GM12878 (cell line): ENCODE results near the gene BTBD19. TPM values are rescaled to one million over a fixed set of nuclear protein-coding genes. Genes with fewer than 3 reads are reported as not detected.
"Not testable (repeated sequence)": the region's sequence is repeated elsewhere in the genome, so short reads cannot be mapped to it uniquely, and the experiment has no call there.

Experiments used
- ATAC-seq: fragments of 200-7000 bp; cut with Tn5 transposase; 3 replicates; pipeline ENCODE4 v1.9.1; 2020; ENCODE audit warnings: mild to moderate bottlenecking, moderate library complexity
- BruUV-seq: library from RNA; stranded (reverse); fragments of 400-500 nt; replicated peaks from 2 replicates; lab custom pipeline; 2021; lab: Mats Ljungman, UMichigan
- CTCF ChIA-PET: fragments of 300-600 bp; sonication (Branson Sonifier 250); formaldehyde crosslinking; extraction: SDS; loops from one replicate; lab custom pipeline; 2021; ENCODE audit warnings: inconsistent platforms; lab: Yijun Ruan, JAX
- POLR2A ChIA-PET: fragments of 350-600 bp; formaldehyde crosslinking; extraction: SDS; loops from one replicate; lab custom pipeline; 2021; ENCODE audit warnings: inconsistent platforms; lab: Charles Lee
- RAD21 ChIA-PET: fragments of 300-600 bp; sonication (Branson Sonifier 250); formaldehyde crosslinking; loops from one replicate; lab custom pipeline; 2023; ENCODE audit warnings: antibody characterized with exemption; ENCODE audit not compliant: unreplicated experiment; lab: Charles Lee
- SMC1A ChIA-PET: fragments of 300-600 bp; sonication (Branson Sonifier 250); formaldehyde crosslinking; loops from one replicate; lab custom pipeline; 2023; ENCODE audit not compliant: unreplicated experiment, uncharacterized antibody; lab: Charles Lee
- DNase-seq: peaks from one replicate; pipeline ENCODE4 v3.0.0-alpha.2; 2011; ENCODE audit warnings: low read depth, low spot score
- FAIRE-seq: peaks from 3 replicates; lab custom pipeline; 2011; peaks lifted over from hg19 to GRCh38; lab: Jason Lieb, UNC
- H2AFZ ChIP-seq: 2 replicates; pipeline ENCODE4 v1.6.0; 2011; ENCODE audit warnings: low read depth, low read length, control low read depth; ENCODE audit not compliant: control insufficient read depth
- H3K27ac ChIP-seq: 2 replicates; pipeline ENCODE4 v1.5.1; 2011; ENCODE audit warnings: control low read depth; ENCODE audit not compliant: control insufficient read depth, insufficient read depth
- H3K27me3 ChIP-seq, 2 experiments: replicated peaks in 1 of 2; 2 replicates each; pipeline versions ENCODE4 v1.6.0 to v1.6.1; 2011; ENCODE audit warnings: low read length in 1 of 2; ENCODE audit not compliant: control insufficient read depth in 2 of 2, insufficient read depth in 2 of 2
- H3K36me3 ChIP-seq, 2 experiments: 2 replicates each; pipeline ENCODE4 v1.5.1; 2011; ENCODE audit warnings: low read length in 1 of 2; ENCODE audit not compliant: control insufficient read depth in 2 of 2, insufficient read depth in 2 of 2
- H3K4me1 ChIP-seq: 2 replicates; pipeline ENCODE4 v1.6.1; 2011; ENCODE audit warnings: mild to moderate bottlenecking, low read length, moderate library complexity, mixed read lengths; ENCODE audit not compliant: control insufficient read depth, insufficient read depth
- H3K4me2 ChIP-seq: 2 replicates; pipeline ENCODE4 v1.6.0; 2011; ENCODE audit warnings: control low read depth; ENCODE audit not compliant: control insufficient read depth, insufficient read depth
- H3K4me3 ChIP-seq: fragments of 200-600 bp; sonication (generic); 2 replicates; pipeline ENCODE4 v1.5.1; 2016
- H3K79me2 ChIP-seq: 2 replicates; pipeline ENCODE4 v1.6.0; 2011; ENCODE audit warnings: low read length; ENCODE audit not compliant: control insufficient read depth, insufficient read depth
- H3K9ac ChIP-seq: 2 replicates; pipeline ENCODE4 v1.8.0; 2011; ENCODE audit warnings: low read length, control low read depth, mixed read lengths; ENCODE audit not compliant: control insufficient read depth, insufficient read depth
- H3K9me3 ChIP-seq: replicated peaks from 3 replicates; pipeline ENCODE4 v1.5.1; 2011; ENCODE audit warnings: mild to moderate bottlenecking, low read length; ENCODE audit not compliant: control insufficient read depth, insufficient read depth
- H4K20me1 ChIP-seq: 2 replicates; pipeline ENCODE4 v1.6.0; 2011; ENCODE audit not compliant: control insufficient read depth, insufficient read depth
- ATF3 ChIP-seq: IDR thresholded peaks from 2 replicates; pipeline ENCODE4 v1.6.1; 2011; ENCODE audit warnings: low read depth, mild to moderate bottlenecking, low read length, moderate library complexity, borderline replicate concordance; ENCODE audit errors: extremely low read depth
- BCL11A ChIP-seq: IDR thresholded peaks from 2 replicates; pipeline ENCODE4 v1.6.1; 2011; ENCODE audit warnings: low read depth, low read length
- BCLAF1 ChIP-seq: fragments of 450-650 bp; IDR thresholded peaks from 2 replicates; pipeline ENCODE4 v1.6.1; 2017; ENCODE audit warnings: antibody characterized with exemption, mild to moderate bottlenecking, moderate library complexity
- CREM ChIP-seq: IDR thresholded peaks from 2 replicates; pipeline ENCODE4 v1.6.1; 2014; ENCODE audit warnings: antibody characterized with exemption, low read depth
- DPF2 ChIP-seq: fragments of 450-650 bp; IDR thresholded peaks from 2 replicates; pipeline ENCODE4 v1.6.1; 2017; ENCODE audit warnings: mild to moderate bottlenecking
- HDAC6 ChIP-seq: fragments of 200-600 bp; sonication (generic); IDR thresholded peaks from one replicate; pipeline ENCODE4 v1.8.0; 2017; ENCODE audit warnings: antibody characterized with exemption; ENCODE audit not compliant: unreplicated experiment
- IKZF2 ChIP-seq, 2 experiments: fragments of 450-650 bp; IDR thresholded peaks; 2 replicates each; pipeline ENCODE4 v1.6.1; 2017; ENCODE audit warnings: mild to moderate bottlenecking in 2 of 2, moderate library complexity in 2 of 2
- MLLT1 ChIP-seq: fragments of 450-650 bp; IDR thresholded peaks from 2 replicates; pipeline ENCODE4 v1.6.1; 2016; ENCODE audit warnings: mild to moderate bottlenecking
- MTA2 ChIP-seq: fragments of 450-650 bp; IDR thresholded peaks from 2 replicates; pipeline ENCODE4 v1.6.1; 2016; ENCODE audit warnings: low read depth, mild to moderate bottlenecking, moderate library complexity
- SMC3 ChIP-seq: IDR thresholded peaks from 2 replicates; pipeline ENCODE4 v1.6.1; 2011; ENCODE audit warnings: low read length, improper control_type of control experiment, borderline replicate concordance
- ZNF217 ChIP-seq: fragments of 450-650 bp; IDR thresholded peaks from 2 replicates; pipeline ENCODE4 v1.6.1; 2017; ENCODE audit warnings: antibody characterized with exemption, mild to moderate bottlenecking
- ZNF622 ChIP-seq: fragments of 450-650 bp; IDR thresholded peaks from 2 replicates; pipeline ENCODE4 v1.6.1; 2017; ENCODE audit warnings: mild to moderate bottlenecking, inconsistent platforms
- WGBS: methylation state at CpG from one replicate; pipeline ENCODE4 v1.1.6; 2016; ENCODE audit warnings: low lambda C conversion rate; ENCODE audit not compliant: insufficient replicate concordance, insufficient coverage; ENCODE audit errors: missing lambda C conversion rate; 5-methylcytosine and 5-hydroxymethylcytosine counted together
- in situ Hi-C: fragments of 300-500 bp; cut with MboI; formaldehyde crosslinking; loops from 9 replicates; pipeline ENCODE4 v1.14.3; 2018; ENCODE audit warnings: mixed read lengths
- intact Hi-C: fragments of 100-400 bp; cut with micrococcal nuclease; formaldehyde crosslinking; loops from one replicate; pipeline ENCODE4 v1.14.2; 2022; ENCODE audit not compliant: unreplicated experiment
- polyA plus RNA-seq, 11 experiments: library from polyadenylated mRNA; depleted of rRNA in 4 of 11; unstranded in 6 of 11; stranded (reverse) in 5 of 11; fragments of >200 nt; fragmentation: Nextera tagmentation in 4 of 11; fragmentation: Illumina TruSeq in 1 of 11; extraction: Ambion mirVana in 4 of 11; extraction: Trizol in 1 of 11; gene quantifications; 1 replicate in 1 of 11; 2 replicates in 10 of 11; pipeline versions ENCODE4 v1.2.1 to v1.2.3, GENCODE V29; 2011 to 2016; ENCODE audit warnings: inconsistent platforms in 2 of 11, missing spikeins in 2 of 11, low read depth in 1 of 11
- total RNA-seq, 4 experiments: library from RNA; depleted of rRNA in 3 of 4; stranded (reverse); fragments of >200 nt in 3 of 4; fragmentation: Illumina TruSeq in 1 of 4; extraction: Trizol in 1 of 4; gene quantifications; 2 replicates each; pipeline versions ENCODE4 v1.2.1 to v1.2.3, GENCODE V29; 2013 to 2021

Gene BTBD19
- total and polyA plus RNA-seq, 10 of the 15 experiments (the other 5 are each of a cell fraction or from before 2014, with no cell fraction given), result 0.13 to 2.7 (median 0.42) TPM

- H3K4me3 ChIP-seq, H3K27me3 ChIP-seq, ATAC-seq, H2AFZ ChIP-seq, H3K36me3 ChIP-seq, DNase-seq, H3K9me3 ChIP-seq, BruUV-seq, intact Hi-C loops, in situ Hi-C loops, H4K20me1 ChIP-seq: not testable (repeated sequence)
- Histone ChIP-seq H3K9ac (peak overlapping the region; percentile 22; the same call in 1 of the 2 replicates), H3K4me1 (peaks cover 52% of the 10 kb centered on the region), H3K27ac (peak overlapping the region; percentile 95)
- peak; percentile 27 for FAIRE-seq
- RAD21 ChIA-PET, result interaction anchor here (1.6 to 3.5 kb wide), 3 partner anchors 11 to 88 kb away, joined by 4 to 30 read pairs (median 21); partner anchors contain the start of gene PLK3
- POLR2A ChIA-PET, result interaction anchor here (0.7 to 5.1 kb wide), 6 partner anchors 8 to 493 kb away, joined by 3 to 51 read pairs (median 6); partner anchors contain the start of genes PLK3 and RNU5D-1
- CTCF ChIA-PET, result interaction anchor here (1.0 to 1.8 kb wide), 3 partner anchors 8 to 80 kb away, joined by 3 to 11 read pairs (median 6); partner anchors contain the start of genes PLK3 and RNU5D-1
- WGBS, result 73% methylated on average over 4 of the region's 4 CpGs
- peak; percentile 46; the same call in 1 of the 2 replicates for TF ChIP-seq MLLT1
- peak in 1 of 2 experiments; percentile 6; a peak in 1 of 4 replicates for TF ChIP-seq IKZF2 (IDR thresholded peaks at IDR 0.05)
- TF ChIP-seq, all 136 proteins: peak for 2; not testable (repeated sequence) for 134
- SMC1A ChIA-PET, result interaction anchor here (4.6 kb wide), 1 partner anchor 9 kb away, joined by 52 read pairs; no protein-coding TSS in a partner anchor
- peak overlapping the region; percentile 71; the same call in 1 of the 2 replicates for H3K4me2 ChIP-seq
- not testable (repeated sequence) for H3K79me2 ChIP-seq
These were observed 2.4 kb downstream of the BTBD19 start for GRCh38 chr1:44810762-44811105.

GRCh38 chr1:44811234-44811633 lies 2.9 kb downstream of the BTBD19 start:
- DNase-seq, result no peak
- no peak for ATAC-seq
- H3K36me3 ChIP-seq, result no peaks in the 10 kb centered on the region; a peak in 1 of 4 replicates
- in situ Hi-C loops (no loop called here), intact Hi-C loops (no loop called here)
- no peaks in the 10 kb centered on the region for H3K27me3 ChIP-seq
- no peaks in the 10 kb centered on the region for H3K9me3 ChIP-seq
- H4K20me1 ChIP-seq, result no peaks in the 10 kb centered on the region
- RAD21 ChIA-PET, result interaction anchor here (0.7 kb wide), 1 partner anchor 88 kb away, joined by 3 read pairs; no protein-coding TSS in a partner anchor
- no TSS peak for BruUV-seq
- CTCF ChIA-PET, result interaction anchor here (1.0 to 1.8 kb wide), 2 partner anchors 8 to 11 kb away, joined by 3 to 6 read pairs; partner anchors contain the start of gene PLK3
- no peak overlapping the region for H3K4me2 ChIP-seq
- H3K4me3 ChIP-seq, result no peak overlapping the region
- 83% methylated on average over 8 of the region's 8 CpGs for WGBS
- SMC1A ChIA-PET, result interaction anchor here (4.6 kb wide), 1 partner anchor 9 kb away, joined by 52 read pairs; no protein-coding TSS in a partner anchor
- no peaks in the 10 kb centered on the region for H3K79me2 ChIP-seq
- no peak overlapping the region; the same call in 1 of the 2 replicates for H2AFZ ChIP-seq
- H3K27ac ChIP-seq, result no peak overlapping the region; the same call in 1 of the 2 replicates
- H3K9ac ChIP-seq, result no peak overlapping the region
- peaks cover 49% of the 10 kb centered on the region for H3K4me1 ChIP-seq
- POLR2A ChIA-PET, result interaction anchor here (0.7 to 5.1 kb wide), 5 partner anchors 7 to 492 kb away, joined by 3 to 51 read pairs (median 6); partner anchors contain the start of genes PLK3 and RNU5D-1
- FAIRE-seq, result no peak
- TF ChIP-seq BCL11A (no peak), IKZF2 (IDR thresholded peaks at IDR 0.05) (no peak), BCLAF1 (no peak), ZNF622 (no peak), CREM (no peak), ZNF217 (no peak), DPF2 (no peak), HDAC6 (no peak), ATF3 (no peak), SMC3 (no peak), MTA2 (no peak)
